Uterus (tissue), 4 donors: ENCODE measurements around the gene CAPZA2. TPM values are rescaled to one million over a fixed set of nuclear protein-coding genes. Genes with fewer than 3 reads are reported as not detected.

Experiments
- DNase-seq, 2 donors: peaks; one replicate each; pipeline ENCODE4 v3.0.0-alpha.2; 2019 to 2020
- H3K27ac ChIP-seq, 2 donors: fragments of 200-600 bp; sonication (generic); 1 replicate in 1 of 2; 2 replicates in 1 of 2; pipeline ENCODE4 v1.5.1; 2016 to 2018
- H3K27me3 ChIP-seq, 2 donors: fragments of 200-600 bp; sonication (generic); one replicate each; pipeline ENCODE4 v1.5.1; 2018 to 2019; ENCODE audit warnings: control low read depth in 1 of 2
- H3K36me3 ChIP-seq, 2 donors: fragments of 200-600 bp; sonication (generic); one replicate each; pipeline ENCODE4 v1.5.1; 2019; ENCODE audit warnings: control low read depth in 1 of 2
- H3K4me1 ChIP-seq, 2 donors: fragments of 200-600 bp; sonication (generic); one replicate each; pipeline ENCODE4 v1.5.1; 2018 to 2019; ENCODE audit warnings: control low read depth in 1 of 2
- H3K4me3 ChIP-seq, 2 donors: fragments of 200-600 bp; sonication (generic); 1 replicate in 1 of 2; 2 replicates in 1 of 2; pipeline ENCODE4 v1.5.1; 2018 to 2019; ENCODE audit warnings: mild to moderate bottlenecking in 1 of 2
- H3K9me3 ChIP-seq, 2 donors: fragments of 200-600 bp; sonication (generic); one replicate each; pipeline ENCODE4 v1.5.1; 2019; ENCODE audit warnings: control low read depth in 1 of 2
- POLR2A ChIP-seq, 2 donors: fragments of 450-650 bp; IDR thresholded peaks; one replicate each; pipeline ENCODE4 v1.6.1; 2016; ENCODE audit warnings: antibody characterized with exemption in 2 of 2, mild to moderate bottlenecking in 1 of 2, moderate library complexity in 1 of 2
- intact Hi-C: fragments of 100-400 bp; cut with DNase I; formaldehyde crosslinking; loops from one replicate; pipeline ENCODE4 v1.15.1; 2023; ENCODE audit warnings: low total_unique reads
- total RNA-seq, 4 donors: library from RNA; depleted of rRNA in 3 of 4; stranded (reverse); fragments of >200 nt in 3 of 4; gene quantifications; one replicate each; pipeline versions ENCODE4 v1.1.0 to v1.2.4, GENCODE V29; 2014 to 2023
- TF ChIP-seq, protein P1 (sequence below), 4 experiments: fragments of 200-600 bp in 2 of 4; fragments of 450-650 bp in 2 of 4; sonication (generic) in 2 of 4; IDR thresholded peaks; one replicate each; pipeline ENCODE4 v1.5.1; 2016 to 2019; ENCODE audit warnings: antibody characterized with exemption in 4 of 4, mild to moderate bottlenecking in 2 of 4, moderate library complexity in 1 of 4
- donor health status: DM: yes; HTN: yes; CAD: no.

CAPZA2 gene
- total RNA-seq, 4 donors from 2014 or later = 142 to 467 (median 219) TPM

GRCh38 chr7:116966601-116967000, 104.2 kb downstream of the CAPZA2 start:
- Histone ChIP-seq H3K27me3 (no peaks in the 10 kb centered on the region), H3K4me3 (no peak overlapping the region), H3K9me3 (no peaks in the 10 kb centered on the region), H3K27ac (no peak overlapping the region), H3K36me3 (no peaks in the 10 kb centered on the region), H3K4me1 (no peaks in the 10 kb centered on the region)
- intact Hi-C loops = no loop called here
- TF ChIP-seq, protein P1, sequence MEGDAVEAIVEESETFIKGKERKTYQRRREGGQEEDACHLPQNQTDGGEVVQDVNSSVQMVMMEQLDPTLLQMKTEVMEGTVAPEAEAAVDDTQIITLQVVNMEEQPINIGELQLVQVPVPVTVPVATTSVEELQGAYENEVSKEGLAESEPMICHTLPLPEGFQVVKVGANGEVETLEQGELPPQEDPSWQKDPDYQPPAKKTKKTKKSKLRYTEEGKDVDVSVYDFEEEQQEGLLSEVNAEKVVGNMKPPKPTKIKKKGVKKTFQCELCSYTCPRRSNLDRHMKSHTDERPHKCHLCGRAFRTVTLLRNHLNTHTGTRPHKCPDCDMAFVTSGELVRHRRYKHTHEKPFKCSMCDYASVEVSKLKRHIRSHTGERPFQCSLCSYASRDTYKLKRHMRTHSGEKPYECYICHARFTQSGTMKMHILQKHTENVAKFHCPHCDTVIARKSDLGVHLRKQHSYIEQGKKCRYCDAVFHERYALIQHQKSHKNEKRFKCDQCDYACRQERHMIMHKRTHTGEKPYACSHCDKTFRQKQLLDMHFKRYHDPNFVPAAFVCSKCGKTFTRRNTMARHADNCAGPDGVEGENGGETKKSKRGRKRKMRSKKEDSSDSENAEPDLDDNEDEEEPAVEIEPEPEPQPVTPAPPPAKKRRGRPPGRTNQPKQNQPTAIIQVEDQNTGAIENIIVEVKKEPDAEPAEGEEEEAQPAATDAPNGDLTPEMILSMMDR (IDR thresholded peaks at IDR 0.05) = no peak
- TF ChIP-seq POLR2A (IDR thresholded peaks at IDR 0.05) = no peak
- DNase-seq = no peak

DNA sequence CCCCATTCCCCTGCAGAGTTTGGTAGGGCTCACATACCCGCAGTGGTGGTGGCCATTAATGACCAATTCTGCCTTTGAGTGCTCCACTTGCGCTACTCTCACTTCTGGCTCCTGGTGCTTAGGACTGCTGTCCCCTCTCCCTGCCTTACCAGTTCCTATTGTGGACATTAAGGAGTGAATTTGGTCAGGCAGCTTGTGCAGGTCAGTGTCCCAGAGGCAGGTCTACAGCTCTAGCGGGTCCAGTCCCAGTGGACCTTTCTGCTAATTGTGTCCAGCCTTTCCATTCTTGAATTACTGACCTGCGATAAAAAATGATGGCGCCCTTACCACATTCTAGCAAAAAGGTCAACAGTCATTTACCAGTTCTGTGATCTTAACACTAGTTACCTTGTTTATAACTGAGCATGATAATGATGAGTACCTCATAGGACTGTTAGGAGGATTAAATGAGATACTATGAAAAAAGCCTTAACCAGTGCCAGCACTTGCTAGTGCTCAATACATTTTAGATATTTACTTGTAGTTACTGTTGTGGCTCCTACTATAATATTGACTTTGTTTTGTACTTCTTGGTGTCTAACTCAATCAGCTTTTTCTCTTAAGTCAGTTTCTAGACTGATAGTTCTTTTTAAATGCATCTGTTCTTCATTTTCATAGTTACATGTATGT, 105.0 kb downstream of the CAPZA2 start:
- no peak for DNase-seq
- Histone ChIP-seq H3K27ac (no peak overlapping the region), H3K4me1 (no peaks in the 10 kb centered on the region), H3K4me3 (no peak overlapping the region), H3K9me3 (no peaks in the 10 kb centered on the region), H3K36me3 (no peaks in the 10 kb centered on the region), H3K27me3 (no peaks in the 10 kb centered on the region)
- intact Hi-C loops = no loop called here
- TF ChIP-seq POLR2A (IDR thresholded peaks at IDR 0.05) = no peak

DNA sequence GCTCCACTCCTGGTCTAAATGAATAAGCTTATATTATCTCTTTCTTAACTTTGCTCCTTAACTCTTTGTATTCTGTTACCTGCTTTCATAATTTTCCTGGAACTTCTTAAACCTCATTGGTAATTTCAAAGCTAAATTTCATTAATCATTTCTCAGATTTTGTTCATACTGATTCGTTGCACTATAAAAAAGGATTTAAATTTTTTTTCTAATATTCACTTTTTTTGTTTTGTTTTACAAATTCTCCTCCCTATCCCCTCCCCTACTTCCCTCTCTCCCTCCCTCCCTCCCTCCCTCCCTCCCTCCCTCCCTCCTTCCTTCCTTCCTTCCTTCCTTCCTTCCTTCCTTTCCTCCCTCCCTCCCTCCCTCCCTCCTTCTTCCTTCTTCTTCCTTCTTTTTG, 105.6 kb downstream of the CAPZA2 start:
- H3K36me3 ChIP-seq = no peaks in the 10 kb centered on the region
- no peaks in the 10 kb centered on the region for H3K27me3 ChIP-seq
- DNase-seq = no peak
- H3K27ac ChIP-seq = no peak overlapping the region
- no peaks in the 10 kb centered on the region for H3K4me1 ChIP-seq
- H3K4me3 ChIP-seq = no peak overlapping the region
- H3K9me3 ChIP-seq = no peaks in the 10 kb centered on the region
- TF ChIP-seq, protein P1 (IDR thresholded peaks at IDR 0.05) = no peak
- no peak for TF ChIP-seq POLR2A (IDR thresholded peaks at IDR 0.05)
- intact Hi-C loops = no loop called here

- Histone ChIP-seq H3K9me3 (no peaks in the 10 kb centered on the region), H3K4me1 (no peaks in the 10 kb centered on the region), H3K4me3 (no peak overlapping the region), H3K36me3 (no peaks in the 10 kb centered on the region), H3K27ac (no peak overlapping the region), H3K27me3 (no peaks in the 10 kb centered on the region)
- TF ChIP-seq, protein P1 (IDR thresholded peaks at IDR 0.05) = no peak
- TF ChIP-seq POLR2A (IDR thresholded peaks at IDR 0.05) = no peak
- intact Hi-C loops = no loop called here
- no peak for DNase-seq
Observed at GRCh38 chr7:116968631-116969030, 106.2 kb downstream of the CAPZA2 start.

DNA sequence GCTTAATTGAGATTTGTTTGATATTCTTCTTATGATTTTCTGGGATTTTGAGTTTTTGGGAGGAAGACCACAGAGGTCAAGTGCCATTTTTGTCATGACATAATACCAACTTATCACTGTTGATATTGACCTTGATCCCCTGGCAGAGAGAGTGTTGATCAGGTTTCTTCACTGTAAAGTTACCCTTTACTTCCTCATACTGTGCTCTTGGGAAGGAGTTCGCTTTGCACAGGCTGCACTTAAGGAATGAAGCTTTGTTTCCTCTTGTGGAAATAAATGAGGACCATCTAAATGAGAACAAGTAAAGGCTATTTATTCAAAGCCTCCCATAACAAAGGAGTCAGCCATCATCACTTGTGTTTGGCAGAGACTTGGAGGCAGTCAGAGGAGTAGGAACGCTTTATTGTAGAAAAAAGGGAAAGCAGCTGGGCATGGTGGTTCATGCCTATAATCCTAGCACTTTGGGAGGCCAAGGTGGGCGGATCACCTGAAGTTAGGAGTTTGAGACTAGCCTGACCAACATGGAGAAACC, 107.0 kb downstream of the CAPZA2 start:
- Histone ChIP-seq H3K9me3 (no peaks in the 10 kb centered on the region), H3K36me3 (no peaks in the 10 kb centered on the region), H3K4me1 (no peaks in the 10 kb centered on the region), H3K27ac (no peak overlapping the region), H3K4me3 (no peak overlapping the region), H3K27me3 (no peaks in the 10 kb centered on the region)
- no peak for DNase-seq
- TF ChIP-seq, protein P1 (IDR thresholded peaks at IDR 0.05) = no peak
- no peak for TF ChIP-seq POLR2A (IDR thresholded peaks at IDR 0.05)
- intact Hi-C loops = no loop called here
